ENCODE results near the gene ME2. TPM values are rescaled to one million over a fixed set of nuclear protein-coding genes. Genes with fewer than 3 reads are reported as not detected.
A peak's percentile ranks its signal among the peaks of the same experiment; 100 is the strongest.
"Not testable (repeated sequence)": the region's sequence is repeated elsewhere in the genome, so short reads cannot be mapped to it uniquely, and the experiment has no call there.

The ME2 gene
- total RNA-seq, 1 donor from 2014 or later: 40.5 TPM

- intact Hi-C loops (cut with DNase I): no loop called here
- TF ChIP-seq, protein P1, sequence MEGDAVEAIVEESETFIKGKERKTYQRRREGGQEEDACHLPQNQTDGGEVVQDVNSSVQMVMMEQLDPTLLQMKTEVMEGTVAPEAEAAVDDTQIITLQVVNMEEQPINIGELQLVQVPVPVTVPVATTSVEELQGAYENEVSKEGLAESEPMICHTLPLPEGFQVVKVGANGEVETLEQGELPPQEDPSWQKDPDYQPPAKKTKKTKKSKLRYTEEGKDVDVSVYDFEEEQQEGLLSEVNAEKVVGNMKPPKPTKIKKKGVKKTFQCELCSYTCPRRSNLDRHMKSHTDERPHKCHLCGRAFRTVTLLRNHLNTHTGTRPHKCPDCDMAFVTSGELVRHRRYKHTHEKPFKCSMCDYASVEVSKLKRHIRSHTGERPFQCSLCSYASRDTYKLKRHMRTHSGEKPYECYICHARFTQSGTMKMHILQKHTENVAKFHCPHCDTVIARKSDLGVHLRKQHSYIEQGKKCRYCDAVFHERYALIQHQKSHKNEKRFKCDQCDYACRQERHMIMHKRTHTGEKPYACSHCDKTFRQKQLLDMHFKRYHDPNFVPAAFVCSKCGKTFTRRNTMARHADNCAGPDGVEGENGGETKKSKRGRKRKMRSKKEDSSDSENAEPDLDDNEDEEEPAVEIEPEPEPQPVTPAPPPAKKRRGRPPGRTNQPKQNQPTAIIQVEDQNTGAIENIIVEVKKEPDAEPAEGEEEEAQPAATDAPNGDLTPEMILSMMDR (IDR thresholded peaks at IDR 0.05): no peak
- no peaks in the 10 kb centered on the region for H3K9me3 ChIP-seq
- H3K36me3 ChIP-seq: peaks cover 25% of the 10 kb centered on the region
- H3K27me3 ChIP-seq: no peaks in the 10 kb centered on the region
- H3K4me1 ChIP-seq: no peaks in the 10 kb centered on the region
- ATAC-seq (peak; percentile 90), DNase-seq (no peak)
- no peak overlapping the region for H3K27ac ChIP-seq
- no peak overlapping the region for H3K4me3 ChIP-seq
These were observed 65.5 kb downstream of the ME2 start for GRCh38 chr18:50944245-50944932.

- intact Hi-C loops (cut with DNase I); H3K4me3 ChIP-seq; H3K9me3 ChIP-seq: not testable (repeated sequence)
These were observed 67.0 kb downstream of the ME2 start for GRCh38 chr18:50945918-50946317.

DNA sequence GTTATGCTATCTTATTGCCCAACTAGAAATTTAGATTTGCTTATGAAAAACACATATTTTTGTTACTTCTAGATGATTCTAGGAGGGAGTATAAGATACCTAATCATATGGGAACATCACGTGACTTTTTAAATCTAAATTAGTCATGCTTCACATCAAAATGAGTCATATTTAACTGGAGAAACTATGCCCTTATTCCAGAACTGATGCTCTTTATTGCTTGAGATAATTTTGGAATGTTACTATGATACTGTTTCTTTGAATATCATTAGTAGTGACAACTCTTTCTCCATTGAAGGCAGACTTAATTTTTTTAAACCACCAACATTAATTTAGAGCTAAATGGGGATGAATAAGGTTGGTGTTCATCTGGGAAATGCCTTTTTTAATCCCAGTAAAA is 69.0 kb downstream of the ME2 start:
- H3K36me3 ChIP-seq: peaks cover 15% of the 10 kb centered on the region
- H3K27ac ChIP-seq: no peak overlapping the region
- no peaks in the 10 kb centered on the region for H3K27me3 ChIP-seq
- ATAC-seq (no peak), DNase-seq (no peak)
- intact Hi-C loops (cut with DNase I): no loop called here
- H3K4me3 ChIP-seq: no peak overlapping the region
- H3K9me3 ChIP-seq: no peaks in the 10 kb centered on the region
- TF ChIP-seq, protein P1 (IDR thresholded peaks at IDR 0.05): no peak
- H3K4me1 ChIP-seq: no peaks in the 10 kb centered on the region

More at GRCh38 chr18:50945918-50946317, 67.0 kb downstream of the ME2 start:
- H3K27me3 ChIP-seq, ATAC-seq, H3K27ac ChIP-seq, H3K4me1 ChIP-seq, DNase-seq: not testable (repeated sequence)
- H3K36me3 ChIP-seq: peaks cover 16% of the 10 kb centered on the region

GRCh38 chr18:50949185-50949584 is 70.3 kb downstream of the ME2 start:
- Histone ChIP-seq H3K4me1 (no peaks in the 10 kb centered on the region), H3K4me3 (no peak overlapping the region), H3K27me3 (no peaks in the 10 kb centered on the region), H3K36me3 (peaks cover 10% of the 10 kb centered on the region), H3K27ac (no peak overlapping the region), H3K9me3 (no peaks in the 10 kb centered on the region)
- TF ChIP-seq, protein P1 (IDR thresholded peaks at IDR 0.05): no peak
- ATAC-seq (no peak), DNase-seq (no peak)
- intact Hi-C loops (cut with DNase I): no loop called here

GRCh38 chr18:50950626-50951025 is 71.7 kb downstream of the ME2 start:
- TF ChIP-seq, protein P1 (IDR thresholded peaks at IDR 0.05): no peak
- Histone ChIP-seq H3K4me1 (no peaks in the 10 kb centered on the region), H3K9me3 (no peaks in the 10 kb centered on the region), H3K27ac (no peak overlapping the region), H3K36me3 (peaks cover 3% of the 10 kb centered on the region), H3K27me3 (no peaks in the 10 kb centered on the region), H3K4me3 (no peak overlapping the region)
- ATAC-seq (no peak), DNase-seq (no peak)
- intact Hi-C loops (cut with DNase I): no loop called here

DNA sequence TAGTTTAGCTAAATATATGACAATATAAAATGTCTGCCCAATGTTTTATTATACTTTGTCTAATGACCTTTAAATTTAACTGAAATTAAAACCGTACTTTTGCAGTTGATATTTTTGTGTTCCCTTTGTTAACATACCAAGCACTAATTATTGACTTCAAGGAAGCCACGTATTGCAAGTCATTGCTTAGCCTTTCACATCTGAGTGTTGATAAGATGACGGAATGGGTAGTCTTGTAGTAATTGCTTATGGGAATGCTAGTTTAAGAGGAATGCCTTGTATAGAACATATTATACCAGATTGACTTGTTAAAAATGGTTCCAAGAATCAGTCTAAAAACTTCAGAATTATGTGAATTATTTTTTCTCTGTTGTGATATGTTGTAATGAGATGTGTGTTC is 74.9 kb downstream of the ME2 start:
- no peak for DNase-seq

More for the DNA sequence above, 74.9 kb downstream of the ME2 start:
- no peak for ATAC-seq
- no peak overlapping the region for H3K4me3 ChIP-seq
- no peaks in the 10 kb centered on the region for H3K27me3 ChIP-seq
- intact Hi-C loops (cut with DNase I): no loop called here
- TF ChIP-seq, protein P1 (IDR thresholded peaks at IDR 0.05): no peak
- no peak overlapping the region for H3K27ac ChIP-seq
- H3K4me1 ChIP-seq: no peaks in the 10 kb centered on the region
- no peaks in the 10 kb centered on the region for H3K9me3 ChIP-seq
- no peaks in the 10 kb centered on the region for H3K36me3 ChIP-seq
